GM10266 (cell line): Measurements from ENCODE around the gene PRKCH.
"Not testable (repeated sequence)": the region's sequence is repeated elsewhere in the genome, so short reads cannot be mapped to it uniquely, and the experiment has no call there.

Experiments
- DNase-seq: peaks from one replicate; pipeline ENCODE4 v3.0.0; 2012; ENCODE audit errors: extremely low spot score
- TF ChIP-seq, protein P1 (sequence below): IDR thresholded peaks from 2 replicates; pipeline ENCODE4 v1.5.1; 2012; ENCODE audit warnings: mild to moderate bottlenecking, low read depth; ENCODE audit not compliant: control insufficient read depth, insufficient read depth; ENCODE audit errors: missing control alignments

PRKCH gene

DNA sequence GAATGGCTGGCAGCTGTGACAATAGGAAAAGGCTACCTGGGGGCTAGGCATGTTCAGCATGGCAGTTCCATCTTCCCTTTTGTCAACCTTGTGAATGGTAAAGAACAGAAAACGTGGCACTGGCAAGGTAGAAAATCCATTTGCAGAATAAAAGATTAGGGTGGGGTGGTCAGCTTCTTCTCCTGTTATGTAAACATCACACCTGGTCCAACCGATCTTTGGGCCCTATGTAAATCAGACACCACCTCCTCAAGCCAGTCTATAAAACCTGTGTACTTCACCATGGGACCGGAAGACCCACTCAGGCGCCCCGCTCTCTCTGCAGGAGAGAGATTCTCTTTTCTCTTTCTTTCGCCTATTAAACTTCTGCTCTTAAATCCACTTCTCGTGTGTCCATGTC lies 20.6 kb upstream of the PRKCH start:
- DNase-seq = no peak
- TF ChIP-seq, protein P1, sequence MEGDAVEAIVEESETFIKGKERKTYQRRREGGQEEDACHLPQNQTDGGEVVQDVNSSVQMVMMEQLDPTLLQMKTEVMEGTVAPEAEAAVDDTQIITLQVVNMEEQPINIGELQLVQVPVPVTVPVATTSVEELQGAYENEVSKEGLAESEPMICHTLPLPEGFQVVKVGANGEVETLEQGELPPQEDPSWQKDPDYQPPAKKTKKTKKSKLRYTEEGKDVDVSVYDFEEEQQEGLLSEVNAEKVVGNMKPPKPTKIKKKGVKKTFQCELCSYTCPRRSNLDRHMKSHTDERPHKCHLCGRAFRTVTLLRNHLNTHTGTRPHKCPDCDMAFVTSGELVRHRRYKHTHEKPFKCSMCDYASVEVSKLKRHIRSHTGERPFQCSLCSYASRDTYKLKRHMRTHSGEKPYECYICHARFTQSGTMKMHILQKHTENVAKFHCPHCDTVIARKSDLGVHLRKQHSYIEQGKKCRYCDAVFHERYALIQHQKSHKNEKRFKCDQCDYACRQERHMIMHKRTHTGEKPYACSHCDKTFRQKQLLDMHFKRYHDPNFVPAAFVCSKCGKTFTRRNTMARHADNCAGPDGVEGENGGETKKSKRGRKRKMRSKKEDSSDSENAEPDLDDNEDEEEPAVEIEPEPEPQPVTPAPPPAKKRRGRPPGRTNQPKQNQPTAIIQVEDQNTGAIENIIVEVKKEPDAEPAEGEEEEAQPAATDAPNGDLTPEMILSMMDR = no peak

DNA sequence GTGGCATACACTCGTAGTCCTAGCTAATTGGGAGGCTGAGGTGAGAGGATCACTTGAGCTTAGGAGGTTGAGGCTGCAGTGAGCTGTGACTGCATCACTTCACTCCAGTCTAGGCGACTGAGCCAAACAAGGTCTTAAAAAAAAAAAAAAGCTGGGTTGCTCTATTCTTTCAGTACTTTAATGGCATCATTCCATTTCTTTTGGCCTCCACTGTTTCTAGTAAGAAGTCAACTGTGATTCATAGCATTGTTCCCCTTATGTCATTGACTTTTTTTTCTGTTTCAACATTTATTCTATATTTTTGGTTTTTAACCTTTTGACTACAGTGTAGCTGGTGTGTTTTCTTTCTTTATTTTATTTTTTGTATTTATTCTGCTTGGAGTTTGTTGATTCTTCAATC lies 16.7 kb upstream of the PRKCH start:
- no peak for DNase-seq
- TF ChIP-seq, protein P1 = no peak

DNA sequence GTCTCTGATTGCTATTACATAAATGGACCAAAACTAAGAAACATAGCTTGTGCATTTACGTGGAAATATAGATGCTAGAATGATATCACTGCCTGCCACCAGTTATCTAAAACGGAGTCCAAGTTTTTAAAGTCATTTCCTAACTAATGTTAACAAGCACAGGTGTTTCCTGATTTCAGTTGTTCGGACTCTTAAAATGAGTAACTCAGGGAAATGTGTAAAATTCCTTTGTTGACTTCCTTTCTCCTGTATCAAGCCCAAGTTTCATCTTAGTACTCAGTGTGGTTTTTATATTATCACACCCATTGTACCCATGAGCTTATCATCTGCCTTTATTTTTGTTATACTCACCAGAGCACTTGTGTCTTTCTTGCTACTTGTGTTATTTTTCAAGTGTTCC lies 13.2 kb upstream of the PRKCH start:
- DNase-seq = no peak
- TF ChIP-seq, protein P1 = no peak

DNA sequence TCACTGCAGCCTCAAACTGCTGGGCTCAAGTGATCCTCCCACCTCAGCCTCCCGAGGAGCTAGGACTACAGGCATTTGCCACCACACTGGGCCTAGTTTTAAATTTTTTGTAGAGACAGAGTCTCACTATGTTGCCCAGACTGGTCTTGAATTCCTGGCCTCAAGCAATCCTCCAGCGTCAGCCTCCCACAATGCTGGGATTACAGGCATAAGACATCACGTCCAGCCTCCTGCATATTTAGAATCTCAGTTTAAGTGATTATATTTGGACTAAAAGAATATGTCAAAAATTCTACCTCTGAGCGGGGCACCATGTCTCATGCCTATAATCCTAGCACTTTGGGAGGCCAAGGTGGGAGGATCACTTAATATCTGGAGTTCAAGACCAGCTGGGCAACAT lies 12.7 kb upstream of the PRKCH start:
- not testable (repeated sequence) for DNase-seq

DNA sequence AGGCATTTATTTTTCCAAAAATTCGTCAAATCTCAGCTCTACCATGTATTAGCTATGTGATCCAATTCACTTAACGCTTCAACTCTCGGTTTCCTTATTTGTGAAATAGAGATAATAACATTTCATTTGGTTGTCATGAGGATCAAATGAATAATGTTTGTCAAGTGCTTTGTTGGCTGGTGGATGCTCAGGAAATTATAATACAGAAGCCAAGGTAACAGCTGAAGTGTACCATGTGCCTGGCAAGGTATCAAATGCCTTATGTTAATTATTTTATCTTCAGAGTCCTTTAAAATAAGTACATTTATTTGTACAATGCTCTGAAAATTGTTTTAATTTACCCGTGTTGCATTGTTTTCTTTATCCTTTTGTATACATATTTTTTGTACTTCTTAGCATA lies 6.1 kb upstream of the PRKCH start:
- DNase-seq = no peak
- TF ChIP-seq, protein P1 = no peak

DNA sequence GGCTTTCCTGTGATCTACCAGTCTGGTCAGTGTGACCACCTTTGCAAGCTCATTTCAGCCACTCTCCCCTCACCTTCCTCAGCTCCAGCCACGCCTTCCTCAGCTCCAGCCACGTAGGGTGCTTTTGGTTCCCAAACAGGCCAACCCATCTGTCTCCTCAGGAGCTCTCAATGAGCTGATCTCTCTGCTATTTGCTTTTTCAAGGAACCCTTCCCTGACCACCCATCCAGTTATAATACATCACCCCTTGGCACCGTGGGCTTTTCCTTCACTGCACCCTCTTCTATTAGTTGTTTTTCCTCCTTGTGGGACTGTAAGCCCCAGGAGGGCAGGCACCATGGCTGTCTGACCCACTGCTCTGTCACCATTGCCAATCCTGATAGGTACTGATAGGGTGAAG lies 2.3 kb upstream of the PRKCH start:
- TF ChIP-seq, protein P1 = no peak
- DNase-seq = no peak

DNA sequence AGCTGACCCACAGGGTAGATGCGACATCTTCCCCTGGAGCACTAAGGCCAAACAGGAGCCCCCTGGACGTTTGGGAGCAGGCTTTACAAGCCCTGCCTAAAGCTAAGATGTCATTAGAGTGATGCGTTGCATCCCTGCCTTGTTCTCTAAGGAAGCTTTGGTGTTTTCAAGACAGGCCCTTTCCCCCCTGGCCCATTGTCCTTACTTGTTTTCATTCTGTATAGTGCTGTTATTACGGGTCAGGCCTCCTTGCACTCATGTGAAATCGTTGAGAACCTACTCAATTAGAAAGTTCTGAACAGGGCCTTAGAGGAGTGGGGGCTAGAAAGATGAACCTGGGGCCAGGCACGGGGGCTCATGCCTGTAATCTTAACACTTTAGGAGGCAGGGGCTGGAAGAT lies 1.7 kb upstream of the PRKCH start:
- TF ChIP-seq, protein P1 = no peak
- no peak for DNase-seq

DNA sequence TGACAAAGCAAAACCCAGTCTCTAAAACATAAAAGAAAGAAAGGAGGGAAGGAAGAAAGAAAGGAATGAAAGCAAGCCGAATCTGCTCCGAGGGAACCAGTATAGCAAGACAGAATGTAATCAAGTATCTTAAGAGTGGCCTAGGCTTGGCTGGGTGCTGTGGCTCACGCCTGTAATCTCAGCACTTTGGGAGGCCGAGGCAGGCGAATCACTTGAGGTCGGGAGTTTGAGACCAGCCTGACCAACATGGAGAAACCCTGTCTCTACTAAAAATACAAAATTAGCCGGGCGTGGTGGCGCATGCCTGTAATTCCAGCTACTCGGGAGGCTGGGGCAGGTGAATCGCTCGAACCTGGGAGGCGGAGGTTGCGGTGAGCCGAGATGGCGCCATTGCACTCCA lies 1.2 kb upstream of the PRKCH start:
- not testable (repeated sequence) for DNase-seq

DNA sequence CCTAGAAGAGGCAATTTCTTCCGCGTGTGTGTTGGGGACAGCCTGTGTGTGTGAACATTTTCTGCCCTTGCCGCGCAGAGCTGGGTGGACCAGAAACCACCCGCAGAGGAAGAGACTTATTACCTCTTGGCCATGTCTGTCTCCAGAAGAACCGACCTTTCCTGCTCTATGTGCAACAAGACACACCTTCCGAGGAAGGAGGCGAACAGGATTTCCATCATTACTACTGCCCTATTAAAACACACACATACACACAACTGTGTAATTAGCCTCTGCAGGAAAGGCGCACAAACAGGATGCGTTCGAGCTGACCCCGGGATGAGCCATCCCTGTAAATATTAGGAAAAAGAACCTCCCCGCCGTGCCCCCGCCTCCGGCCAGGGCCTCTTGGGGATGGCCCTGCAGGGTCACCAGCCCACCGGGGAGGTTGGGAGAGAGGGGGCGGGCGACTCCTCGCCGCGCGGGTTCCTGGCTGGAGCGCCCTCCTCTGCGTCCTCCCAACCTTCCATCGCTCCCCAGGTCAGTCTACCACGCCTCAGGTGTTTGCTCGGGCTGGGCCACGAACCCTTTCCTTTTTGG lies 484 bp upstream of the PRKCH start:
- DNase-seq = no peak
- TF ChIP-seq, protein P1 = no peak
